GM18507 (cell line): ENCODE data around the gene HES2.
A peak's percentile ranks its signal among the peaks of the same experiment; 100 is the strongest.
"Not testable (repeated sequence)": the region's sequence is repeated elsewhere in the genome, so short reads cannot be mapped to it uniquely, and the experiment has no call there.

Experiments used
- DNase-seq: peaks from one replicate; pipeline ENCODE4 v3.0.0; 2011; ENCODE audit warnings: low read depth; ENCODE audit not compliant: insufficient read length; ENCODE audit errors: extremely low spot score
- FAIRE-seq: peaks from 2 replicates; lab custom pipeline; 2011; peaks lifted over from hg19 to GRCh38; lab: Jason Lieb, UNC

The HES2 gene

DNA sequence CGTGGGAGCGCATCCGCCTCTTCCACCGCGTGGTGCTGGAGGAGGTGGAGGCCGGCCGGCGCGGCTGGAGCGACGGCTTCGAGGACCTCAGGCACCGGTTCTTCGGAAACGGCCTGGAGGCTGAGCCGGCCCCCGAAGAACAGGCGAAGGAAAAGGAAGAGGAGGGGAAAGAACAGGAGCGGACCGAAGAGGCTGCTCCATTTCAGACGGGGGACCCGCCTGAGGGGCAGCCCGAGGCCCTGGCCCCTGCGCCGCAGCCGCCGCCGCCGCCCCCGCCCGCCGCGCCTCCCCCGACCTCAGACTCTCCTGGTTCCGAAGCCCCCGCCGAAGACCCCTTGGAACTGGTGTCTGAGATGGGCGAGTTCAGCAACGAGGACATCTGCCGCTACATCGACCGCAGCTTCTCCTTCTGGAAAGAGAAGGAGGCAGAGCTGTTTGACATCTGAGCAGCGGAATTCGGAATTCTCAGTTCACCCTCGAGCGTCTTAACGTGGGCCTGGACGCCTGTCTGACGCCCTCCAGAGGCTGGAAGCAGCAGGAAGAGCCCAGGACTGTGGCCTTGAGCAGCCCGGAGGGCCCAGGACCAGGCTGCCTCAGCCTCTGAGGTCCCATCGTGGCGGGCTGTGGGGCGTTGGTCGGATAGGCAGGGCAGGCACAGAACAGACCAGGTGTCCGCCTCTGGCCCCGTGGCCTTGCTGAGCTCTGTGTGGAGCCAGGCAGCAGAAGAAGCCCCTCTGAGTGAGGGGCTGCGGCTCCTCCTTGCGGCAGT lies 36.2 kb upstream of the HES2 start:
- FAIRE-seq, DNase-seq: not testable (repeated sequence)

DNA sequence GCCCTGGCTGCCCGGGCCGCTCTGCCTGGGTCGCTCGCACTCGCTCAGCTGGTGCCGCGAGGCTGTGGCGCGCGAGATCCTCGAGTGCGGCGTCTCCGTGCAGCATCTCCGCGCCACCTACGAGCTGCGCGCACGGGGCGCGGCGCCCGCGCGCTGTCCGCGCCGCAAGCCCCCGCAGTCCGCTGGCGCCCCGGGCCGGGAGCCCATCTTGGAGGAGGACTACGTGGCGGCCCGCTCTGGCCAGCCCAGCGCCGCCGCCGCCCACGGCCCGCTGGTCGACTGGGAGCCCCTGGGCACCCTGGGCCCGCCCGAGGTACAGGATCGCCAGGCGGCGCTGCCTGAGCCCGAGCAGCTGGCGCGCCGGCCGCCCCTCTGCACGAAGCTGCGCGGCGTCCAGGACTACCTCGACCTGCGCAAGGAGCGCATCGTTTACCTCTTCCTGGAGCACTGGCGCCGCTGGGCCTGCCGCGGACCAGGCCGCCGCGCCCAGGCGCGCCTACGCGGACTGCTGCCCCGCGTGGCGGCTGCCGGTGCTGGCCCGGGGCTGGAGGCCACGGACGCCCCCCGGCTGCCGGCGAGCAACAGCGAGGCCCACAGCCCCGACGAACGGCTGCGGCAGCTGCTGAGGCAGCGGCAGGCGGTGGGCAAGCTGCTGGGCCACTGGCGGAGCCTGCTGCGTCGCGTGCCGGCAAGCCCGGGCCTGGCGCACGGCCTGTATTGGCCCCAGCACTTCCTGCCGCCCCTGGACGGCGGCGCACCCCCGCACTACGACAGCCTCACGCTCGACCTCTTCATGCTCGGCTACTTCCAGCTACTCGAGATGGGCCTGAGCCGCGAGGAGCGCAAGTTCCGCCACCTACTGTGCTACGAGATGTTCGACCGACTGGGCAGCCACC lies 35.4 kb upstream of the HES2 start:
- FAIRE-seq (no peak), DNase-seq (no peak)

DNA sequence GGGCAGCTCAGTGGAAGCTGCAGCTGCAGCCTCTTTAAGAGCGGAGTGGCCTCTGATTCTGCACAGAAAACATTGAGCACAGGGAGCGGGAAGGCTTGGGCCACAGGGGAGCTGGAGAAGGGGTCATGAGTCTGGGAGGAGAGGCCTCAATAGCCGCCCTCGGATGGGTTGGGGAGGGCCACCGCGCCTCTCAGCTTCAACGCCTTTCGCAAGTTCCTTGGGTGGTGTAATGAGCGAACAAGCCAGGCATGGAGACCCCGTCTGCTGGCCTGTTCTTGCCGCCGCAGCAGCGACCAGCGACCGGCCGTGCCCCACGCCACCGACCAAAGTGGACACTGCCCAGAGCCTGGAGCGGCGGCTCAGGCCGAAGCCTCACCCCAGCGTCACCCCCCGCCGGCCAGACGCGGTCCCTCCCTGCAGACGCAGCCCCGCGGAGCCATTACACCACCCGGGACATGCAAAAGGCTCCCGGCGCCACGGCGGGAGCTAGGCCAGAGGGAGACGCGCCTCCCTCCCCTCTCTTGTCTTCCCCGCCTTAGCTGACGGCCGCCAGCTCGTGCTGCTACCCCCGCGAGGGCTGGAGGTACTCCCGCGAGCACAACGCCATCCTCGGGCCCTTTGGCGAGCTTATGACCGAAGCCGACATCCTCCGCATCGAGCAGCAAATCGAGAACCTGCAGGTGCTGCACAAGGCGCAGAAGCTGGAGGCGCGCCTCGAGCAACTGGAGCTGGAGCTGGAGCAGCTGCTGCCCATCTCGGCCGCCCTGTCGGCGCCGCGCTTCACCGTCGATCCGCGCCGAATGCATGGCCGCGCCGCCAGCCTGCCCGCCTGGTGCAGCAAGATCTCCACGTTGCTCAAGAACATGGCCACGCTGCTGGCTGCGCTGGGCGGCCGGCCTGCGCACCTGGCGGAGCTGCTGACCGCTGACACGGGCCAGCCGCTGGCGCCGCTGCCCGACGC lies 34.5 kb upstream of the HES2 start:
- FAIRE-seq = not testable (repeated sequence)

DNA sequence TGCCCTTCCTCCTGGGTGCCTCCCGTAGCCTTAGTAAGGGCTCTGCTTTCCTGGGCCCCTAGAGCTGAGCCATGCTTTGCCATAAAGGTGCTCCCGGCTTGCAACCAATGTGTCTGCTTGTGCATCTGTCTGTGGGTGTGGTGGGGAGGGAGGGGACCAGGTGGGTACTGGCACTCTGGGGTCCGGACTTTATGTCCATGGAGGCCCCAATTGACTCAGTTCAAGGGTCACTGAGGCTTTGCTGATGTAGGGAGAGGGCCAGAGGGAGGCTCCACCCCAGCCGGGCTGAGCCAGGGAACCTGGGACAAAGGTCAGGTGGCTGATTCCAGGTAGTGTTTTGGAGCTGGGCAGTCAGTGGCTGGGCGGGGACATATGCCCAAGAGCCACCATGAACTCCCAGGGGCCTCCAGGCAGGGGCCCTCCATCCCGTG lies 31.2 kb upstream of the HES2 start:
- FAIRE-seq = no peak
- DNase-seq = no peak

More for the DNA sequence above, 34.5 kb upstream of the HES2 start:
- DNase-seq = not testable (repeated sequence)

DNA sequence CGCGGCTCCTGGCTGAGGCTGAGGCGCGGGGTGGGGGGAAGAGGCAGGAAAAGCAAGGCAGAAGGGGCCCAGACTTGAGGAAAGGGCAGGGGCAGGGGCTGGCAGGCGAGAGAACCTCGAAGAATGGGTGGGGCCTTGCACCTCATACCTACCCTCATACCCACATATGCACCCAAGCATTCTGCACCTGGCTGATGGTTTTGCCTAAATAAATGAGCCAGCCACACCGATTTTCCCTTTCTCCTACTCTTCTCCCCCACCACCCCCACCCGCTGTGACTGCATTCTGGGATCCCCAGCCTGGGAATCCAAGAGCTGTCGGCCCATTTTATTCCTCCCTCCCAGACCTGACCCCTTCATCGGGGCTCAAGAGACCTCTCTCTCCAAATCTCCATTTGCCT lies 30.8 kb upstream of the HES2 start:
- not testable (repeated sequence) for DNase-seq, FAIRE-seq

DNA sequence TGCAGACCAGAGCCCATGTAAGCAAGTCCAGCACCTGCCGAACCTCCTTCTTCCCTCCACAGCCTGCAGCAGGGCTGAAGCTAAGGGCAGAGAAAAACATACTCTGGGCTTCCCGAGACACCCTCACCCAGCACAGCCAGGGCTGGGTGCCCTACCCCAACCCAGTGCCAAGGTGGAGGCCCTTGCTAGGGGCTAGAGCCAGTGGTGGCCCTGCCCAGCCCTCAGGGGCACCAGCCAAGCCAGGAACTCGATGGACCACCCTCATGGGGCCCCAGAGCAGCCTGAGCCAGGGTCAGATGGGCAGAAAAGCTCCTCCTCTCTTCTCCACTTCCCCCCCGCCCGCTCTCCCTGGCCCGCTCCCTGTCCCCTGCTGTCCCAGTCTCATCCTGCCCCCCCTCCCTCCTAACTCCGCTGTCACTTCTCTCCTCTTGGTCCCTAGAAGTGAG lies 30.3 kb upstream of the HES2 start:
- no peak for DNase-seq
- no peak for FAIRE-seq

DNA sequence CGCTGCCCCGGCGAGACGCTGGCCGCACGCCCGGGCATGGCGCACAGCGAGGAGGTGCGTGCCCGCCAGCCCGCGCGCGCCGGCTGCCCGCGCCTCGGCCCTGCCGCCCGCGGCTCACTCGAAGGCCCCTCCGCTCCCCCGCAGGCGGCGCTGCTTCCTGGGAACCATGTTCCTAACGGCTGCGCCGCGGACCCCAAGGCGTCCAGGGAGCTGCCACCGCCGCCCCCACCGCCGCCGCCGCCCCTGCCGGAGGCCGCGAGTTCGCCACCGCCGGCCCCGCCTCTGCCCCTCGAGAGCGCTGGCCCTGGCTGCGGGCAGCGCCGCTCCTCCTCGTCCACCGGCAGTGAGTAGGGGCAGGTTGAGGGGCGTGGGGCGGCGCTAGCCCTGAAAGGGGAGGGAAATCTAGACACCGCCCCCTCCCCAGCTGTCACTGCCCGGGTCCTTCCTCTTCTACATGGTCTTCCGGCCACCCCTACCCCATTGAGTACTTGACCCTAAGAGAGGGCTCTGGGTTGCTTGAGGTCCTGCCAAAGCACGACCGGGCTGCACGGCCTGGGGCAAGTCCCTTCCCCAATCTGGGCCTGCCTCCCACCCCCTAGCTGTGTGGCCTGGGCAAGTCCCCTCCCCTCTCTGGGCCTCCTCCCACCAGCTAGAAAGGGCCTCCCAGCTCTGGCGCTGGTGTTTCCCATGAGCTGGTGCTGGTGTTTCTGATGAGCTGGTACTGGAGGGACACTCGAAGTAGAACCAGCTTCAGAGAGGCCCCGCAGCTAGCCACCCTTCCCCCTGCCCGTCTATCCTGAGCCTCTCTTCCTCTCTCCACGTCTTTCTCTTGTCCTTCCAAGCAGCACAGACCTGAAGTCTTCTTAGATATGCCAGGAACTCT lies 29.3 kb upstream of the HES2 start:
- no peak for FAIRE-seq
- no peak for DNase-seq

DNA sequence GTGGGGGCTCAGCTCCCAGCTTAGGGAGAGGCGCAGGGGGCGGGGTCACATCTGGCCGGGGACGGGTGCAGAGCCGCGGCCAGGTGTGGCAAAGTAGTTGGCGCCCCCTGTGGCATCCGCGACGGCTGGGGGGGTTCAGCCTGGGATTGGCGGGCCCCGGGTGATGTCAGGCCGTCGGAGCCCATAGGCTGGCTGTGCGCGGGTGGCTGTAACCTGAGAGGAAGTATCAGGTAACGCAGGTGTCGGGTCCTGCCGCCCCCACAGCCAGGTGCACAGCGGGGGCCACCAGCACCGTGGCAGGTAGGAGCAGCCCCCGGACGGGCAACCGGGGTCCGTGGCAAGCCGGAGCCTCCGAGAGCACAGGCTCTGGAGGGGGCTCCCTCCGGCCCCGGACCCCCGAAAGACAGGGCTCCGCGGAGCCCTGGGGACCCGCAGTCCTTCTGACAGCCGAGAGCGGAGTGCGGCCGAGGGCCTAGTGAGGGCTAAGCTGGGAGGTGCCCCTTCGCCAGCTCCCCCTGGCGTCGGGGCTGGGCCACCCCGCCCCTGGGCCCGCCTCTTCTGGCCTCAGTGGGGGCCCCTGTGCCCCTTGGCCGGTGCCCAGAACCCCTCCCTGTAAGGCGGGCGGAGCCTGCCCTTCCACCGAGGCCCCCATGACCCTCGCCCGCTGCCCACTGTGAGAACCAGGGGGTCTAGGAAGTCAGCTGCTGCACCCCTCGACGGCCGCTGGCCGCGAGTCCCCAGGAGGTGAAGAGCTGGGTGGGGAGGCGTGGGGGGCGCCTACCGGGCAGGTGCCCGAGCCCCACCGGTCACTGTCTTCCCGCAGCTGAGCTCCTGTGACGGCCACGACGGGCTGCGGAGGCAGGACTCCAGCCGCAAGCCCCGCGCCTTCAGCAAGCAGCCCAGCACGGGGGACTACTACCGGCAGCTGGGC lies 28.4 kb upstream of the HES2 start:
- DNase-seq (no peak), FAIRE-seq (no peak)

DNA sequence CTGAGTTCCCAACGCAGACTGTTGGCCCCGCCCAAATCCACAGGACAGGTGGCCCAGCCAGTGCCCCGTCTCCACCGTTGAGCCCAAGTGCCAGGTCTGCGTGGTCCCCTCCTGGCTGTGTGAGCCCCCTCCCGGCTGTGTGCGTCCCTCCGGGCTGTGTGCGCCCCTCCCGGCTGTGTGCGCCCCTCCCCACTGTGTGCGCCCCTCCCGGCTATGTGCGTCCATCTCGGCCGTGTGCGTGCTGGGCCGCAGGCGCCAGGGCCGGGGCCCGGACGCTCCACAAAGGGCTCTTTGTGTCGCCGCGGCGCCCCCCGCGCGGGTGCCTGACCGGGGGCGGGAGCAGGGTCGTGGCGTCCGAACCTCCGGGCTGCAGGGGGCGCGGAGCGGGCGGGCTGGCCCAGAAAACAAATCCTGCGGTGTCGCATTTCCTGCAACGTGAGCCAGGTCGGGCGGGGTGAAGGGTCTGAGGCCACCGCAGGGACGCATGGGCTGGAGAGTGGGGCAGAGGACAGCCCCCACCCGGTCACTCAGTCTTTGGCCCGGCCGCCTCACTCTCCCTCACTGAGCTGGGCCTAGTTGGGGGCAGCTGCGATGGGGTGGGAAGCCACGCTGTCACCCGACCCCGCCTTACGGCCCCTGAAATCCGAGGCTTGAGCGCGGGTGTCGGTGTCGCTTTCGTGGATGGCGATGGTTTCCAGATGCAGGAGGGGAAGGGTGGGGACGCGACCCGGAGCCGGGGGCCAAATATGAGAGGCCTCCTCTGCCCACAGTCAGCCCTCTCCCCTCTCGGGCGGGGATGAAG lies 27.5 kb upstream of the HES2 start:
- FAIRE-seq (peak; percentile 12), DNase-seq (no peak)

DNA sequence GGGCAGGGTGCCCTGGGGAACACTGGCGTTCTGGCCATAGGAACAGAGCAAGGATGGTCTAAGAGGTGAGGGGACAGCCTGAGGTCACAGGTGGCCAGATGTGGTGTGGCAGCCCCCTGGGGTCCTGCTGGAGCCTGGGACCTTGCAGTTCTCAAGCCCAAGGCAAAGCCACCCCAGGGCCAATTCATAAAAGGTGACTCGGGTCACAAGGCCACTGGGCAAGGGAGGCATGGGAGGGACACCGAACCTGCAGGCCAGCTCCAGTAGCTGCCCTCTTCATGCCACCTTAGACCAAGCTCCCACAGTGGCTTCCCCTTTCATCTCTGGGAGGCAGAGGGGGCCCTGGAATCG lies 26.9 kb upstream of the HES2 start:
- FAIRE-seq (no peak), DNase-seq (no peak)

DNA sequence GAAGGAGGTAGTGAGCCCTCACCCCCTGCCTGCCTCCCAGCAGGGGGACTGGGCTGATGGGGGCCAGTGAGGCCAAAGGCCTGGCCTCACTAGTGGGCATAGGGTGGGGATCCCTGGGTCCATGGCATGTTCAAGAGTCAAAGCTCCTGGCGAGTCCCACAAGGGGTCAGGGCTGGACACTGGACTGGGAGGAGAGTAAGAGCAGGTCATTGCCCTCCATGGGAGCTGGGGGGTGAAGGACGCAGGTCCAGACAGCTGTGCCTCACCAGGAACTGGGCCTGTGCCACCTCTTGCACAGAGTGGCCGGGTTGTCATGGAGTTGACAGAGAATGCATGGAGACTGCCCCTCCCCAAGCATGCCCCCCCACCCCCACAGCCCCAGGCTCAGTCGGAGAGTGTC lies 26.2 kb upstream of the HES2 start:
- not testable (repeated sequence) for DNase-seq, FAIRE-seq

DNA sequence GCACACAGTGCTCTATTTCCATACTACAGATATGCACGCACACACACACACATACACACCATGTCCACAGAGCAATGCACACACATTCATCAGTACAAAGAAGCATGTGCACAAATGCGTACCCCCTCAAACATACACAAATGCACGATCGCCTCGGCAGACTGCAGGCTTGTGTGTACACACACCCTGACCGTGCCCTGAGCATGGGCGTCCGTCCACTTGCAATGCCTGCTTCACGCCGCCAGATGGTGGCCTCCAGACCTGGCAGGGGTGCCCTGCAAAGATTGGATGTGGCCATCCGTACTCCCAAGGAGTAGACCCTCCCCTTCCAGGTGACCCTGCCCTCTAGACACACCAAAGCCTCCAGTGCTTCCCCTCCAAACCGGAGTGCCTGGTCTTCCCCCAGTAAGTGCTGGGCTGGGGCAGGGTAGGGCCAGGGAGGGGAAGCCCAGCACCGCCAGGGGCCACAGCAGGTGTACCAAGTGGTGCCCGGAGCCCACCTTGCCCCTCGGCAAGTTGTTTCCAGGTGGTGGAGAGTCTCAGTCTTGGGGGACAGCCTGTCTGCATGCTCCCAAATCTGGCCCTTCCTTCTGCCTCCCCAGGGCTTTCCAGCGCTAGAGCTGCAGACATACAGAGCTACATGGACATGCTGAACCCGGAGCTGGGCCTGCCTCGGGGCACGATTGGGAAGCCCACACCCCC lies 25.5 kb upstream of the HES2 start:
- DNase-seq (no peak), FAIRE-seq (no peak)

DNA sequence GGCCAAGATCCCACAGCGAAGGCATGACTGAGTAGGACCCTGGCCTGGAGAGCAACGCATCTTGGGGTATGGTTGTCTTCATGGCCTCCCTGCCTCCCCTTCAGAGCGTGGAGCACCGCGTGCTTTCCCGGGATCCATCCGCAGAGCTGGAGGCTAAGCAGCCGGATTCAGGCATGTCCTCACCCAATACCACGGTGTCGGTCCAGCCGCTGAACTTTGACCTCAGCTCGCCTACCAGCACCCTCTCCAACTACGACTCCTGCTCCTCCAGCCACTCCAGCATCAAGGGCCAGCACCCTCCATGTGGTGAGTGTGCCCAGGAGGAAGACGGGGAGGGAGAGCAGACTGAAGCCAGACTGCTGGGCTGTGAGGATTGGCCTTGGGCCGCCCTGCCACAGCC lies 24.7 kb upstream of the HES2 start:
- DNase-seq (no peak), FAIRE-seq (no peak)

DNA sequence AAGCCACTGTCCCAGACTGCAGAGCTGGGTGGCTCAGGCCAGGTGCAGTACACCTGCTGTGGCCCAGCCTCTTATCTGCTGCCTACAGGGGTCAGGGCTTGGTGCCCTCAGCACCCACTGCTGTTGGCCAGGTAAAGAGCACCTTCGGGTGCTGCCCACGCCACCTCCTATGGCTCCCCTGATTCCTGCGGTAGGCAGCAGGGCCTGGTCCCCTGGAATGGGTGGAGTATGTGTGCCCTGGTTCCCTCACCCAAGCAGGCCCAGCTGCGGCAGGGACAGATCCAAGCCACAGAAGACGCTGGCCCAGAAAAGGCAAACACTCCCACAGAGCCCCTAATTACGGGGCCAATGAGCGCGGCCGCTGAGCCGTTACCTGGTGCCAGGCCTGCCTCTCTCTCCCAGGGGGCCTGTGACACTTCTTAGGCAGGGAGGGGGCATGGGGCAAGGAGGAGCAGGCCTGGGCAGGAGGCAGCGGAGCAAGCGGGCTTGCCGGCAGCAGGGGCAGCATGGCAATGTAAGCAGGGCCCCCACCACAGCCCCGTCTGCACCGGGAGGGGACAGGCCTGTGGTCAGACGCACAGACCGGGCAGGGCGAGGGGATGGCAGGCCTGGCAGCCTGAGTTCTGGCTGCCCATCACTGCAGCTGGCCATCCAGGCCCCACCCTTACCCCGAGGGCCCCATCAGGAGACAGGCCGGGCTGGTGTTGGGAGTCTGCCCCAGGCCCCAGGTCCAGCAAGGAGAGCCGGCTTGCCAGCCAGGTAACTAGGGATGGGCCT lies 23.8 kb upstream of the HES2 start:
- FAIRE-seq (no peak), DNase-seq (no peak)

DNA sequence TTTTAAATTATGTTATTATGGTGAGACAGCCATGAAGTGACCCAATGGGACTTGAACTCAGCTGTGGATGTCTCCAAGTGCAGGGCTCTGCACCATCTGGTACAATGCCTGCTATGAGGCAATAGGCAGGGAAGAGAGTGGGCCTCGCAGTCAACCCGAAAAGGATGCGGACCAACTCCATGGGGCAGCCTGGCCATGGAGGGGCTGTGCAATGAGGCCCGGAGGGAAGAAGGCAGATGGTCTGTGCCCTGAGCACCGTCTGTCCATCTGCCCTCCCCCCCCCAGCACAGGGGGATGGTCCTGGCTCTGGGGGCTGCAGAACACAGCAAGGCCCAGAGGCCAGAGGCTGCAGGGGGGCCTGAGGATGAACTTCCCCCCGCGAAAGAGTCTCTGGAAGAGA lies 21.9 kb upstream of the HES2 start:
- FAIRE-seq (no peak), DNase-seq (no peak)
